Activated T-helper 2 cell treated with anti-CD3 and anti-CD28 coated beads, Interferon-gamma antibody, Interleukin-2, Interleukin-4, amounts not matched to agents 10 μg/mL and 5 μg/mL and 100 μg/mL, durations not matched to agents 14 hours and 24 hours and 36 hours (primary cell): ENCODE measurements around the gene FAM25G. TPM values are rescaled to one million over a fixed set of nuclear protein-coding genes. Genes with fewer than 3 reads are reported as not detected.
"Not testable (repeated sequence)": the region's sequence is repeated elsewhere in the genome, so short reads cannot be mapped to it uniquely, and the experiment has no call there.

Source experiments
- DNase-seq: peaks from one replicate; pipeline ENCODE4 v3.0.0; 2021; ENCODE audit warnings: low spot score
- H3K27ac Mint-ChIP-seq: one replicate; pipeline ENCODE4 v1.8.0; 2021; ENCODE audit warnings: mixed read lengths
- H3K27me3 Mint-ChIP-seq: one replicate; pipeline ENCODE4 v1.8.0; 2021; ENCODE audit warnings: low read depth, mixed read lengths
- H3K36me3 Mint-ChIP-seq: one replicate; pipeline ENCODE4 v1.8.0; 2021; ENCODE audit warnings: low read depth, mixed read lengths
- H3K4me1 Mint-ChIP-seq: one replicate; pipeline ENCODE4 v1.8.0; 2021; ENCODE audit warnings: low read depth, mixed read lengths
- H3K4me3 Mint-ChIP-seq: one replicate; pipeline ENCODE4 v1.8.0; 2021; ENCODE audit warnings: low read depth, mild to moderate bottlenecking, moderate library complexity, mixed read lengths
- H3K9me3 Mint-ChIP-seq: one replicate; pipeline ENCODE4 v1.8.0; 2021; ENCODE audit warnings: mixed read lengths
- intact Hi-C: fragments of 100-400 bp; cut with micrococcal nuclease; formaldehyde crosslinking; loops from one replicate; pipeline ENCODE4 v1.15.1; 2023
- total RNA-seq: library from RNA; stranded (reverse); gene quantifications from 2 replicates; pipeline ENCODE4 v1.2.3, GENCODE V29; 2022

Gene FAM25G
- total RNA-seq, result not detected in 2 replicates

- H3K4me1 Mint-ChIP-seq, H3K27ac Mint-ChIP-seq, H3K27me3 Mint-ChIP-seq, intact Hi-C loops, H3K36me3 Mint-ChIP-seq, H3K4me3 Mint-ChIP-seq, DNase-seq, H3K9me3 Mint-ChIP-seq: not testable (repeated sequence)
Measured at GRCh38 chr10:47491600-47491999, at the start of gene FAM25G. Gene FAM25G, minus strand, starts transcription at chr10:47491700. Its CDS starts 26 bp downstream, at chr10:47491674.

GRCh38 chr10:47536430-47536829 lies 44.9 kb upstream of the FAM25G start:
- H3K36me3 Mint-ChIP-seq, H3K9me3 Mint-ChIP-seq, H3K4me3 Mint-ChIP-seq, DNase-seq, intact Hi-C loops, H3K27me3 Mint-ChIP-seq, H3K4me1 Mint-ChIP-seq: not testable (repeated sequence)
- peak overlapping the region; percentile 31 for H3K27ac Mint-ChIP-seq

- H3K27ac Mint-ChIP-seq, H3K4me3 Mint-ChIP-seq, H3K9me3 Mint-ChIP-seq, H3K4me1 Mint-ChIP-seq, H3K27me3 Mint-ChIP-seq, DNase-seq, intact Hi-C loops, H3K36me3 Mint-ChIP-seq: not testable (repeated sequence)
Measured at GRCh38 chr10:47523475-47523874, 32.0 kb upstream of the FAM25G start, which contains the start of gene AGAP9. Gene AGAP9, minus strand, starts transcription at chr10:47523638. Its CDS starts 112 bp downstream, at chr10:47523526.

- H3K36me3 Mint-ChIP-seq, H3K27me3 Mint-ChIP-seq, H3K27ac Mint-ChIP-seq, H3K9me3 Mint-ChIP-seq, H3K4me3 Mint-ChIP-seq, DNase-seq, H3K4me1 Mint-ChIP-seq, intact Hi-C loops: not testable (repeated sequence)
Measured at GRCh38 chr10:47502313-47502712, 10.8 kb upstream of the FAM25G start.

- H3K27ac Mint-ChIP-seq, H3K9me3 Mint-ChIP-seq, H3K4me3 Mint-ChIP-seq, H3K4me1 Mint-ChIP-seq, DNase-seq, intact Hi-C loops, H3K27me3 Mint-ChIP-seq, H3K36me3 Mint-ChIP-seq: not testable (repeated sequence)
Measured at GRCh38 chr10:47494226-47494625, 2.7 kb upstream of the FAM25G start.

GRCh38 chr10:47489630-47490029 lies 1.9 kb downstream of the FAM25G start:
- H3K4me1 Mint-ChIP-seq, intact Hi-C loops, H3K27me3 Mint-ChIP-seq, H3K36me3 Mint-ChIP-seq, H3K4me3 Mint-ChIP-seq, H3K9me3 Mint-ChIP-seq, H3K27ac Mint-ChIP-seq, DNase-seq: not testable (repeated sequence)

- DNase-seq, H3K4me3 Mint-ChIP-seq, H3K27me3 Mint-ChIP-seq, H3K4me1 Mint-ChIP-seq, intact Hi-C loops, H3K36me3 Mint-ChIP-seq, H3K9me3 Mint-ChIP-seq: not testable (repeated sequence)
- H3K27ac Mint-ChIP-seq, result peak overlapping the region; percentile 78
Measured at GRCh38 chr10:47485943-47486342, 5.6 kb downstream of the FAM25G start.

GRCh38 chr10:47484786-47485185 lies 6.7 kb downstream of the FAM25G start:
- H3K4me1 Mint-ChIP-seq, intact Hi-C loops, H3K27me3 Mint-ChIP-seq, H3K9me3 Mint-ChIP-seq, DNase-seq, H3K36me3 Mint-ChIP-seq, H3K4me3 Mint-ChIP-seq, H3K27ac Mint-ChIP-seq: not testable (repeated sequence)

- intact Hi-C loops, H3K27ac Mint-ChIP-seq, H3K9me3 Mint-ChIP-seq, H3K27me3 Mint-ChIP-seq, H3K36me3 Mint-ChIP-seq, DNase-seq, H3K4me3 Mint-ChIP-seq, H3K4me1 Mint-ChIP-seq: not testable (repeated sequence)
Measured at GRCh38 chr10:47483923-47484322, 7.6 kb downstream of the FAM25G start, which contains the start of gene ANXA8. Gene ANXA8, minus strand, starts transcription at chr10:47484115. Its CDS starts 182 bp downstream, at chr10:47483933.

GRCh38 chr10:47482367-47482766 lies 9.1 kb downstream of the FAM25G start:
- intact Hi-C loops, H3K9me3 Mint-ChIP-seq, H3K27me3 Mint-ChIP-seq, H3K36me3 Mint-ChIP-seq, H3K4me3 Mint-ChIP-seq, H3K27ac Mint-ChIP-seq, DNase-seq, H3K4me1 Mint-ChIP-seq: not testable (repeated sequence)

- H3K27ac Mint-ChIP-seq, H3K9me3 Mint-ChIP-seq: not testable (repeated sequence)
Measured at GRCh38 chr10:47481768-47482181, 9.7 kb downstream of the FAM25G start.

GRCh38 chr10:47481182-47481766 lies 10.2 kb downstream of the FAM25G start:
- DNase-seq, intact Hi-C loops, H3K4me3 Mint-ChIP-seq, H3K27me3 Mint-ChIP-seq, H3K36me3 Mint-ChIP-seq, H3K27ac Mint-ChIP-seq, H3K9me3 Mint-ChIP-seq, H3K4me1 Mint-ChIP-seq: not testable (repeated sequence)

More at GRCh38 chr10:47481768-47482181, 9.7 kb downstream of the FAM25G start:
- DNase-seq, H3K36me3 Mint-ChIP-seq, H3K27me3 Mint-ChIP-seq, H3K4me1 Mint-ChIP-seq, intact Hi-C loops, H3K4me3 Mint-ChIP-seq: not testable (repeated sequence)

- H3K27ac Mint-ChIP-seq, DNase-seq, intact Hi-C loops, H3K36me3 Mint-ChIP-seq, H3K27me3 Mint-ChIP-seq, H3K4me1 Mint-ChIP-seq, H3K9me3 Mint-ChIP-seq, H3K4me3 Mint-ChIP-seq: not testable (repeated sequence)
Measured at GRCh38 chr10:47480133-47480532, 11.4 kb downstream of the FAM25G start.

- H3K9me3 Mint-ChIP-seq, H3K27me3 Mint-ChIP-seq, DNase-seq, H3K4me1 Mint-ChIP-seq, intact Hi-C loops, H3K4me3 Mint-ChIP-seq, H3K36me3 Mint-ChIP-seq, H3K27ac Mint-ChIP-seq: not testable (repeated sequence)
Measured at GRCh38 chr10:47478114-47478513, 13.4 kb downstream of the FAM25G start.
